ENCODE data around the gene TOPAZ1.

TOPAZ1 gene

GRCh38 chr3:44248152-44248551 lies 6.5 kb downstream of the TOPAZ1 start:
- no peak for DNase-seq (ENCODE audit: low spot score)

- DNase-seq (ENCODE audit: low spot score): no peak
Measured at GRCh38 chr3:44252332-44252959, 10.8 kb downstream of the TOPAZ1 start.

- no peak for DNase-seq (ENCODE audit: low spot score)
Measured at GRCh38 chr3:44259404-44259803, 17.7 kb downstream of the TOPAZ1 start.

- DNase-seq (ENCODE audit: low spot score): no peak
Measured at GRCh38 chr3:44264146-44264545, 22.5 kb downstream of the TOPAZ1 start.

- DNase-seq (ENCODE audit: low spot score): no peak
Measured at GRCh38 chr3:44265815-44266214, 24.1 kb downstream of the TOPAZ1 start.

GRCh38 chr3:44272191-44272590 lies 30.5 kb downstream of the TOPAZ1 start:
- no peak for DNase-seq (ENCODE audit: low spot score)

- DNase-seq (ENCODE audit: low spot score): no peak
Measured at GRCh38 chr3:44277925-44278324, 36.2 kb downstream of the TOPAZ1 start.

GRCh38 chr3:44280077-44280476 lies 38.4 kb downstream of the TOPAZ1 start:
- DNase-seq (ENCODE audit: low spot score): no peak

GRCh38 chr3:44280631-44281030 lies 38.9 kb downstream of the TOPAZ1 start:
- DNase-seq (ENCODE audit: low spot score): no peak

- no peak for DNase-seq (ENCODE audit: low spot score)
Measured at GRCh38 chr3:44284949-44285348, 43.3 kb downstream of the TOPAZ1 start.

GRCh38 chr3:44289882-44290462 lies 48.3 kb downstream of the TOPAZ1 start:
- no peak for DNase-seq (ENCODE audit: low spot score)

GRCh38 chr3:44292276-44292675 lies 50.6 kb downstream of the TOPAZ1 start:
- DNase-seq (ENCODE audit: low spot score): no peak

GRCh38 chr3:44292947-44293346 lies 51.3 kb downstream of the TOPAZ1 start:
- DNase-seq (ENCODE audit: low spot score): no peak

GRCh38 chr3:44297255-44297654 lies 55.6 kb downstream of the TOPAZ1 start:
- no peak for DNase-seq (ENCODE audit: low spot score)

GRCh38 chr3:44301746-44302145 lies 60.1 kb downstream of the TOPAZ1 start:
- DNase-seq (ENCODE audit: low spot score): no peak

- no peak for DNase-seq (ENCODE audit: low spot score)
Measured at GRCh38 chr3:44309500-44309899, 67.8 kb downstream of the TOPAZ1 start.

GRCh38 chr3:44318891-44319311 lies 77.2 kb downstream of the TOPAZ1 start:
- no peak for DNase-seq (ENCODE audit: low spot score)

GRCh38 chr3:44321335-44321734 lies 79.6 kb downstream of the TOPAZ1 start:
- no peak for DNase-seq (ENCODE audit: low spot score)

GRCh38 chr3:44323341-44323955 lies 81.8 kb downstream of the TOPAZ1 start:
- no peak for DNase-seq (ENCODE audit: low spot score)

GRCh38 chr3:44324584-44324983 lies 82.9 kb downstream of the TOPAZ1 start:
- DNase-seq (ENCODE audit: low spot score): no peak

GRCh38 chr3:44326019-44326418 lies 84.3 kb downstream of the TOPAZ1 start:
- no peak for DNase-seq (ENCODE audit: low spot score)

GRCh38 chr3:44326515-44326914 lies 84.8 kb downstream of the TOPAZ1 start:
- DNase-seq (ENCODE audit: low spot score): no peak

GRCh38 chr3:44329946-44330345 lies 88.3 kb downstream of the TOPAZ1 start:
- no peak for DNase-seq (ENCODE audit: low spot score)

- DNase-seq (ENCODE audit: low spot score): no peak
Measured at GRCh38 chr3:44330444-44330843, 88.8 kb downstream of the TOPAZ1 start.
